Measurements from ENCODE around the gene OR6J1. TPM values are rescaled to one million over a fixed set of nuclear protein-coding genes. Genes with fewer than 3 reads are reported as not detected.

The OR6J1 gene
- total and polyA plus RNA-seq, 2 of the 13 experiments (the other 11 are each of a cell fraction or from before 2014, with no cell fraction given), result not detected

- TF ChIP-seq ZBTB40 (IDR thresholded peaks at IDR 0.05) (no peak), ZBTB40 (CRISPR knock-in tag; IDR thresholded peaks at IDR 0.05) (no peak), ZSCAN5A (CRISPR knock-in tag; IDR thresholded peaks at IDR 0.05; ENCODE audit: borderline replicate concordance) (0 out of 2 replicates have a peak, but pooled peaks have one; percentile 4), CHCHD3 (CRISPR knock-in tag; IDR thresholded peaks at IDR 0.05) (no peak), ZNF138 (CRISPR knock-in tag; IDR thresholded peaks at IDR 0.05; ENCODE audit: low read depth) (no peak), ZBTB3 (CRISPR knock-in tag; IDR thresholded peaks at IDR 0.05; ENCODE audit: borderline replicate concordance, low read depth) (no peak), BHLHE40 (IDR thresholded peaks at IDR 0.05; ENCODE audit: low read length) (no peak), MTERF4 (CRISPR knock-in tag; IDR thresholded peaks at IDR 0.05) (peak; percentile 63; the same call in 1 of the 2 replicates), ZNF143 (CRISPR knock-in tag; IDR thresholded peaks at IDR 0.05) (no peak), GTF2F1 (IDR thresholded peaks at IDR 0.05; ENCODE audit: low read length) (no peak), ZBTB4 (CRISPR knock-in tag; IDR thresholded peaks at IDR 0.05; ENCODE audit: borderline replicate concordance) (no peak), ZFX (CRISPR knock-in tag; IDR thresholded peaks at IDR 0.05; ENCODE audit: low read depth) (no peak), ZNF335 (CRISPR knock-in tag; IDR thresholded peaks at IDR 0.05) (no peak)
Measured at GRCh38 chr14:22613736-22614239, 30.4 kb downstream of the OR6J1 start (continued).
